Measurements from ENCODE around the gene LAMB4. TPM values are rescaled to one million over a fixed set of nuclear protein-coding genes. Genes with fewer than 3 reads are reported as not detected.

LAMB4 gene
- total and polyA plus RNA-seq, 2 donors (not counting 1 experiment from before 2014, with no cell fraction given): not detected

DNA sequence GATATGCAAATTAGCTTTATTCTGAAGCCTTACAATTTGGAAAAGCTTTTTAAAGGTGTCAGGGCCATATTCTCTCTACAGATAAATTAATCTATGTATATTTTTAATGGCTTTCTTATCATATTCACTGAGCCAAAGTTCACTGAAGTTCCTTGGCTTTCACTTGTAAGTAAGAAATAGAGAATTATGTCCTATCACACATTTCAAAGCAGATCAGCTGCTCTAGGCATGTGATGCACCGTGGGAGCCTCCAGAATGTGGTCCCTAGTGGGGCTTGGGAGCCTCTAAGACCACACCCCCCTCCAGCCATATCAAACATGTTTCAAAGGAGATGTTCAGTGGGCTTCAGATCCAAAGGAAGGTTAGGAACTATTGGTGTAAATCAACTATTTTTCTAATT is 51.5 kb downstream of the LAMB4 start:
- no peak for ATAC-seq (ENCODE audit: low read depth)
- no peak overlapping the region for H3K27ac ChIP-seq (ENCODE audit: low read length in 2 of 2)
- WGBS (ENCODE audit: insufficient coverage): no CpG with 5 or more reads among the region's 1 CpG
- no peak overlapping the region for H2AFZ ChIP-seq (ENCODE audit: insufficient read depth, low read depth, low read length, poor library complexity, severe bottlenecking)
- H3K9ac ChIP-seq (ENCODE audit: low read length): no peak overlapping the region
- no peak overlapping the region for H3K27ac Mint-ChIP-seq
- no peak for TF ChIP-seq EZH2 (IDR thresholded peaks at IDR 0.05; ENCODE audit: borderline replicate concordance, insufficient read depth, low read depth, low read length, poor library complexity, severe bottlenecking)
- TF ChIP-seq, protein P1, sequence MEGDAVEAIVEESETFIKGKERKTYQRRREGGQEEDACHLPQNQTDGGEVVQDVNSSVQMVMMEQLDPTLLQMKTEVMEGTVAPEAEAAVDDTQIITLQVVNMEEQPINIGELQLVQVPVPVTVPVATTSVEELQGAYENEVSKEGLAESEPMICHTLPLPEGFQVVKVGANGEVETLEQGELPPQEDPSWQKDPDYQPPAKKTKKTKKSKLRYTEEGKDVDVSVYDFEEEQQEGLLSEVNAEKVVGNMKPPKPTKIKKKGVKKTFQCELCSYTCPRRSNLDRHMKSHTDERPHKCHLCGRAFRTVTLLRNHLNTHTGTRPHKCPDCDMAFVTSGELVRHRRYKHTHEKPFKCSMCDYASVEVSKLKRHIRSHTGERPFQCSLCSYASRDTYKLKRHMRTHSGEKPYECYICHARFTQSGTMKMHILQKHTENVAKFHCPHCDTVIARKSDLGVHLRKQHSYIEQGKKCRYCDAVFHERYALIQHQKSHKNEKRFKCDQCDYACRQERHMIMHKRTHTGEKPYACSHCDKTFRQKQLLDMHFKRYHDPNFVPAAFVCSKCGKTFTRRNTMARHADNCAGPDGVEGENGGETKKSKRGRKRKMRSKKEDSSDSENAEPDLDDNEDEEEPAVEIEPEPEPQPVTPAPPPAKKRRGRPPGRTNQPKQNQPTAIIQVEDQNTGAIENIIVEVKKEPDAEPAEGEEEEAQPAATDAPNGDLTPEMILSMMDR (IDR thresholded peaks at IDR 0.05): no peak
- peaks cover 0 to 6% (median 0%) of the 10 kb centered on the region in 3 donors for H3K9me3 ChIP-seq (ENCODE audit: control extremely low read depth in 1 of 3, control insufficient read depth in 2 of 3, insufficient read depth in 1 of 3, low read length in 2 of 3)
- ChIA-PET POLR2A (no interaction called here), CTCF (no interaction called here)
- no peak overlapping the region for H3K4me3 ChIP-seq (ENCODE audit: control extremely low read depth in 1 of 5, extremely low read depth in 1 of 5, insufficient read depth in 1 of 5, low read depth in 2 of 5, low read length in 4 of 5)
- no peaks in the 10 kb centered on the region for H3K79me2 ChIP-seq (ENCODE audit: control insufficient read depth, insufficient read depth, low read length)
- no peaks in the 10 kb centered on the region for H3K4me1 ChIP-seq (ENCODE audit: control insufficient read depth in 2 of 2, insufficient read depth in 2 of 2, low read length in 2 of 2)
- H3K4me2 ChIP-seq (replicated peaks; ENCODE audit: low read depth, low read length, poor library complexity, severe bottlenecking): no peak overlapping the region
- H3K27me3 Mint-ChIP-seq: peaks cover 4% of the 10 kb centered on the region
- no peak for DNase-seq
- H3K9me3 Mint-ChIP-seq (ENCODE audit: insufficient read depth): peaks cover 5% of the 10 kb centered on the region
- H3K27me3 ChIP-seq (replicated peaks in 1 of 4; ENCODE audit: control extremely low read depth in 1 of 4, control insufficient read depth in 3 of 4, insufficient read depth in 4 of 4, low read length in 3 of 4): no peaks in the 10 kb centered on the region
- H4K20me1 ChIP-seq (ENCODE audit: control insufficient read depth, insufficient read depth, low read length, poor library complexity, severe bottlenecking): no peaks in the 10 kb centered on the region
- no peak overlapping the region for H3K4me3 Mint-ChIP-seq
- intact Hi-C loops (cut with micrococcal nuclease): no loop called here
- H3K36me3 ChIP-seq (replicated peaks in 1 of 2; ENCODE audit: control extremely low read depth in 1 of 2, control insufficient read depth in 1 of 2, extremely low read depth in 1 of 2, insufficient read depth in 2 of 2, low read length in 1 of 2): no peaks in the 10 kb centered on the region
- no peaks in the 10 kb centered on the region for H3K4me1 Mint-ChIP-seq

- H3K4me3 Mint-ChIP-seq: no peak overlapping the region
- Histone ChIP-seq H3K4me2 (replicated peaks; ENCODE audit: low read depth, low read length, poor library complexity, severe bottlenecking) (no peak overlapping the region), H3K4me1 (ENCODE audit: control insufficient read depth in 2 of 2, insufficient read depth in 2 of 2, low read length in 2 of 2) (no peaks in the 10 kb centered on the region), H3K36me3 (replicated peaks in 1 of 2; ENCODE audit: control extremely low read depth in 1 of 2, control insufficient read depth in 1 of 2, extremely low read depth in 1 of 2, insufficient read depth in 2 of 2, low read length in 1 of 2) (no peaks in the 10 kb centered on the region), H3K27me3 (replicated peaks in 1 of 4; ENCODE audit: control extremely low read depth in 1 of 4, control insufficient read depth in 3 of 4, insufficient read depth in 4 of 4, low read length in 3 of 4) (no peaks in the 10 kb centered on the region), H2AFZ (ENCODE audit: insufficient read depth, low read depth, low read length, poor library complexity, severe bottlenecking) (no peak overlapping the region), H3K79me2 (ENCODE audit: control insufficient read depth, insufficient read depth, low read length) (no peaks in the 10 kb centered on the region), H4K20me1 (ENCODE audit: control insufficient read depth, insufficient read depth, low read length, poor library complexity, severe bottlenecking) (no peaks in the 10 kb centered on the region), H3K9me3 (ENCODE audit: control extremely low read depth in 1 of 3, control insufficient read depth in 2 of 3, insufficient read depth in 1 of 3, low read length in 2 of 3) (peaks cover 0 to 6% (median 0%) of the 10 kb centered on the region in 3 donors), H3K4me3 (ENCODE audit: control extremely low read depth in 1 of 5, extremely low read depth in 1 of 5, insufficient read depth in 1 of 5, low read depth in 2 of 5, low read length in 4 of 5) (no peak overlapping the region), H3K27ac (ENCODE audit: low read length in 2 of 2) (no peak overlapping the region), H3K9ac (ENCODE audit: low read length) (no peak overlapping the region)
- 100% methylated on average over 1 of the region's 1 CpG for WGBS (ENCODE audit: insufficient coverage)
- ATAC-seq (ENCODE audit: low read depth) (no peak), DNase-seq (no peak)
- intact Hi-C loops (cut with micrococcal nuclease): no loop called here
- H3K27me3 Mint-ChIP-seq: peaks cover 4% of the 10 kb centered on the region
- ChIA-PET POLR2A (no interaction called here), CTCF (no interaction called here)
- H3K9me3 Mint-ChIP-seq (ENCODE audit: insufficient read depth): peaks cover 5% of the 10 kb centered on the region
- H3K4me1 Mint-ChIP-seq: no peaks in the 10 kb centered on the region
- TF ChIP-seq, protein P1 (IDR thresholded peaks at IDR 0.05): no peak
- TF ChIP-seq EZH2 (IDR thresholded peaks at IDR 0.05; ENCODE audit: borderline replicate concordance, insufficient read depth, low read depth, low read length, poor library complexity, severe bottlenecking): no peak
- H3K27ac Mint-ChIP-seq: no peak overlapping the region
Measured at GRCh38 chr7:108078211-108078673, 51.9 kb downstream of the LAMB4 start.
